ENCODE measurements around the gene WASF1. TPM values are rescaled to one million over a fixed set of nuclear protein-coding genes. Genes with fewer than 3 reads are reported as not detected.

Gene WASF1
- 25.3 and 30.5 TPM in 2 replicates for total RNA-seq (2014; rRNA removed; shearing (Covaris generic))
- polyA plus RNA-seq (2016; fragmentation: Nextera tagmentation; extraction: Ambion mirVana): 27.4 and 28.1 TPM in 2 replicates
- long read RNA-seq, partial matches to known transcripts: 3 of 7 reads
- long read RNA-seq, other reads (novel, unspliced or antisense): 2 of 7 reads

- Mint-ChIP-seq H3K36me3 (ENCODE audit: low read depth) (no peaks in the 10 kb centered on the region), H3K27ac (peak within 1 kb of the TSS; percentile 99), H3K9me3 (no peaks in the 10 kb centered on the region), H3K4me3 (peak within 1 kb of the TSS; percentile 83; the same call in 2 of the 3 replicates), H3K4me1 (peaks cover 10% of the 10 kb centered on the region), H3K27me3 (ENCODE audit: insufficient read depth, low read depth, poor library complexity) (peaks cover 7% of the 10 kb centered on the region)
- peak within 1 kb of the TSS; percentile 91 for H3K4me2 ChIP-seq
- H4K20me1 ChIP-seq (replicated peaks; ENCODE audit: insufficient read depth): peaks cover 14% of the 10 kb centered on the region
- H3K27ac ChIP-seq (ENCODE audit: low read depth): peak within 1 kb of the TSS; percentile 92; the same call in 1 of the 2 replicates
- no peaks in the 10 kb centered on the region for H3K9me2 ChIP-seq (ENCODE audit: insufficient read depth)
- H3F3A ChIP-seq (replicated peaks; ENCODE audit: low read depth): no peaks in the 10 kb centered on the region
- H3K36me3 ChIP-seq (ENCODE audit: insufficient read depth): no peaks in the 10 kb centered on the region
- ATAC-seq: peak; percentile 83
- no peaks in the 10 kb centered on the region for H3K27me3 ChIP-seq (ENCODE audit: insufficient read depth)
- H3K4me3 ChIP-seq: peak within 1 kb of the TSS; percentile 74
- H3K79me2 ChIP-seq (replicated peaks; ENCODE audit: insufficient read depth): peaks cover 86% of the 10 kb centered on the region
- TF ChIP-seq ETS1 (IDR thresholded peaks at IDR 0.05): peak; percentile 96
- TF ChIP-seq POLR2AphosphoS5 (IDR thresholded peaks at IDR 0.05; ENCODE audit: low read depth): peak; percentile 76
- TF ChIP-seq CREB1 (CRISPR knock-in tag; IDR thresholded peaks at IDR 0.05; ENCODE audit: low read depth): 0 out of 2 replicates have a peak, but pooled peaks have one; percentile 6
- no peak for TF ChIP-seq CTCF (conservative IDR thresholded peaks at IDR 0.05; ENCODE audit: low read depth in 2 of 2)
- DNase-seq (ENCODE audit: low spot score): peak; percentile 97
- H2AFZ ChIP-seq: peak within 1 kb of the TSS; percentile 45; the same call in 1 of the 2 replicates
- peaks cover 12% of the 10 kb centered on the region; the same call in 1 of the 2 replicates for H3K4me1 ChIP-seq (ENCODE audit: insufficient read depth)
Measured at GRCh38 chr6:110179406-110180227, at the start of gene WASF1. TSS of gene WASF1 (minus strand) at chr6:110179670. CDS start at chr6:110127601, 52,069 bp downstream.

DNA sequence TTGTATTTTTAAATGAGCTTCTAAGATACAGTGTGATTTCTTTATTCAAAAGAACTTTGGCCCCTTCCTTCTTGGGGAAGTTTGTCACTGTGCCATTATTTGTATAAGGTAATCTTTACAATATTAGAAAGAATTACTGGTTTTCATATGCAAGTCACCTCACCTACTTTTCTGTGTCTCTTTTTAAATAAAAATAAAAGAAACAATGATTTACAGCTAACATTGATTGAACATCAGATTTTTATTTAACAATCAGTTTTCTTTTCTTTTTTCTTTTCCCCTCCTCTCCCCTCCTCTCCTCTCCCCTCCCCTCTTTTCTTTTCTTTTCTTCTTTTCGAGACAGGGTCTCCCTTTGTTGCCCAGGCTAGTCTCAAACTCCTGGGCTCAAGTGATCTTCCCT lies 46.8 kb upstream of the WASF1 start:
- Mint-ChIP-seq H3K36me3 (ENCODE audit: low read depth) (peaks cover 10% of the 10 kb centered on the region; the same call in 2 of the 3 replicates), H3K27me3 (ENCODE audit: insufficient read depth, low read depth, poor library complexity) (peaks cover 2% of the 10 kb centered on the region), H3K27ac (no peak overlapping the region), H3K4me3 (no peak overlapping the region), H3K4me1 (no peaks in the 10 kb centered on the region), H3K9me3 (no peaks in the 10 kb centered on the region)
- Histone ChIP-seq H2AFZ (no peak overlapping the region), H4K20me1 (replicated peaks; ENCODE audit: insufficient read depth) (no peaks in the 10 kb centered on the region; the same call in 1 of the 2 replicates), H3K27ac (ENCODE audit: low read depth) (no peak overlapping the region), H3K27me3 (ENCODE audit: insufficient read depth) (no peaks in the 10 kb centered on the region), H3F3A (replicated peaks; ENCODE audit: low read depth) (no peaks in the 10 kb centered on the region), H3K4me1 (ENCODE audit: insufficient read depth) (no peaks in the 10 kb centered on the region), H3K79me2 (replicated peaks; ENCODE audit: insufficient read depth) (no peaks in the 10 kb centered on the region), H3K4me2 (no peak overlapping the region), H3K36me3 (ENCODE audit: insufficient read depth) (peaks cover 14% of the 10 kb centered on the region; the same call in 1 of the 2 replicates), H3K9me2 (ENCODE audit: insufficient read depth) (no peaks in the 10 kb centered on the region), H3K4me3 (no peak overlapping the region)
- no peak for ATAC-seq
- DNase-seq (ENCODE audit: low spot score): no peak
- TF ChIP-seq ZNF462 (CRISPR knock-in tag; IDR thresholded peaks at IDR 0.05): no peak
- TF ChIP-seq, protein P1, sequence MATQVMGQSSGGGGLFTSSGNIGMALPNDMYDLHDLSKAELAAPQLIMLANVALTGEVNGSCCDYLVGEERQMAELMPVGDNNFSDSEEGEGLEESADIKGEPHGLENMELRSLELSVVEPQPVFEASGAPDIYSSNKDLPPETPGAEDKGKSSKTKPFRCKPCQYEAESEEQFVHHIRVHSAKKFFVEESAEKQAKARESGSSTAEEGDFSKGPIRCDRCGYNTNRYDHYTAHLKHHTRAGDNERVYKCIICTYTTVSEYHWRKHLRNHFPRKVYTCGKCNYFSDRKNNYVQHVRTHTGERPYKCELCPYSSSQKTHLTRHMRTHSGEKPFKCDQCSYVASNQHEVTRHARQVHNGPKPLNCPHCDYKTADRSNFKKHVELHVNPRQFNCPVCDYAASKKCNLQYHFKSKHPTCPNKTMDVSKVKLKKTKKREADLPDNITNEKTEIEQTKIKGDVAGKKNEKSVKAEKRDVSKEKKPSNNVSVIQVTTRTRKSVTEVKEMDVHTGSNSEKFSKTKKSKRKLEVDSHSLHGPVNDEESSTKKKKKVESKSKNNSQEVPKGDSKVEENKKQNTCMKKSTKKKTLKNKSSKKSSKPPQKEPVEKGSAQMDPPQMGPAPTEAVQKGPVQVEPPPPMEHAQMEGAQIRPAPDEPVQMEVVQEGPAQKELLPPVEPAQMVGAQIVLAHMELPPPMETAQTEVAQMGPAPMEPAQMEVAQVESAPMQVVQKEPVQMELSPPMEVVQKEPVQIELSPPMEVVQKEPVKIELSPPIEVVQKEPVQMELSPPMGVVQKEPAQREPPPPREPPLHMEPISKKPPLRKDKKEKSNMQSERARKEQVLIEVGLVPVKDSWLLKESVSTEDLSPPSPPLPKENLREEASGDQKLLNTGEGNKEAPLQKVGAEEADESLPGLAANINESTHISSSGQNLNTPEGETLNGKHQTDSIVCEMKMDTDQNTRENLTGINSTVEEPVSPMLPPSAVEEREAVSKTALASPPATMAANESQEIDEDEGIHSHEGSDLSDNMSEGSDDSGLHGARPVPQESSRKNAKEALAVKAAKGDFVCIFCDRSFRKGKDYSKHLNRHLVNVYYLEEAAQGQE (IDR thresholded peaks at IDR 0.05; ENCODE audit: unreplicated experiment): no peak

Data from GM23338 (cell line).